Measurements from ENCODE around the gene KCNG2.

- TF ChIP-seq, protein P1, sequence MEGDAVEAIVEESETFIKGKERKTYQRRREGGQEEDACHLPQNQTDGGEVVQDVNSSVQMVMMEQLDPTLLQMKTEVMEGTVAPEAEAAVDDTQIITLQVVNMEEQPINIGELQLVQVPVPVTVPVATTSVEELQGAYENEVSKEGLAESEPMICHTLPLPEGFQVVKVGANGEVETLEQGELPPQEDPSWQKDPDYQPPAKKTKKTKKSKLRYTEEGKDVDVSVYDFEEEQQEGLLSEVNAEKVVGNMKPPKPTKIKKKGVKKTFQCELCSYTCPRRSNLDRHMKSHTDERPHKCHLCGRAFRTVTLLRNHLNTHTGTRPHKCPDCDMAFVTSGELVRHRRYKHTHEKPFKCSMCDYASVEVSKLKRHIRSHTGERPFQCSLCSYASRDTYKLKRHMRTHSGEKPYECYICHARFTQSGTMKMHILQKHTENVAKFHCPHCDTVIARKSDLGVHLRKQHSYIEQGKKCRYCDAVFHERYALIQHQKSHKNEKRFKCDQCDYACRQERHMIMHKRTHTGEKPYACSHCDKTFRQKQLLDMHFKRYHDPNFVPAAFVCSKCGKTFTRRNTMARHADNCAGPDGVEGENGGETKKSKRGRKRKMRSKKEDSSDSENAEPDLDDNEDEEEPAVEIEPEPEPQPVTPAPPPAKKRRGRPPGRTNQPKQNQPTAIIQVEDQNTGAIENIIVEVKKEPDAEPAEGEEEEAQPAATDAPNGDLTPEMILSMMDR (conservative IDR thresholded peaks at IDR 0.05; ENCODE audit: low read length) = no peak
- TF ChIP-seq EZH2phosphoT487 (IDR thresholded peaks at IDR 0.05; ENCODE audit: borderline replicate concordance) = no peak
These were observed 25.5 kb upstream of the KCNG2 start for GRCh38 chr18:79772108-79772864.

Data from Loucy (cell line).